Testis (tissue), 2 donors: ENCODE results near the gene DEPDC5.

ENCODE experiments used
- CTCF ChIP-seq, 3 experiments: fragments of 450-650 bp in 2 of 3; fragments of 200-600 bp in 1 of 3; sonication (generic) in 1 of 3; IDR thresholded peaks; one replicate each; pipeline ENCODE4 v1.5.1; 2016 to 2019; ENCODE audit warnings: antibody characterized with exemption in 3 of 3, mild to moderate bottlenecking in 2 of 3, moderate library complexity in 1 of 3
- POLR2A ChIP-seq: fragments of 450-650 bp; IDR thresholded peaks from one replicate; pipeline ENCODE4 v1.6.1; 2017; ENCODE audit warnings: antibody characterized with exemption, mild to moderate bottlenecking, moderate library complexity

GRCh38 chr22:31869739-31870138 lies 115.9 kb downstream of the DEPDC5 start:
- TF ChIP-seq POLR2A (no peak), CTCF (IDR thresholded peaks at IDR 0.05) (no peak)
